Naive thymus-derived CD4-positive, alpha-beta T cell (primary cell): ENCODE data around the gene KLK12. TPM values are rescaled to one million over a fixed set of nuclear protein-coding genes. Genes with fewer than 3 reads are reported as not detected.

Experiments
- ATAC-seq: fragments of 150-1000 bp; cut with Tn5 transposase; 2 replicates; pipeline ENCODE4 v1.10.0; 2021; ENCODE audit warnings: mild to moderate bottlenecking, moderate library complexity
- CTCF ChIA-PET: fragments of 350-600 bp; sonication (Branson Sonifier 250); formaldehyde crosslinking; loops from one replicate; lab custom pipeline; 2021; ENCODE audit warnings: antibody characterized with exemption; lab: Charles Lee
- POLR2A ChIA-PET: fragments of 350-600 bp; sonication (Branson Sonifier 250); formaldehyde crosslinking; loops from one replicate; lab custom pipeline; 2021; ENCODE audit warnings: antibody characterized with exemption, inconsistent platforms; lab: Charles Lee
- DNase-seq, 9 donors: peaks; one replicate each; pipeline versions ENCODE4 v3.0.0 to v3.0.0-alpha.2; 2020 to 2022; ENCODE audit warnings: mixed read lengths in 1 of 9
- H3K27ac ChIP-seq: one replicate; pipeline ENCODE4 v1.7.0; 2013; ENCODE audit warnings: mild to moderate bottlenecking, low read depth, low read length, moderate library complexity
- H3K27me3 ChIP-seq, 2 donors: one replicate each; pipeline ENCODE4 v1.7.0; 2013; ENCODE audit warnings: low read length in 2 of 2, mild to moderate bottlenecking in 2 of 2, moderate library complexity in 2 of 2; ENCODE audit not compliant: control insufficient read depth in 2 of 2, insufficient read depth in 2 of 2
- H3K36me3 ChIP-seq, 3 experiments: 1 replicate in 2 of 3; 2 replicates in 1 of 3; pipeline ENCODE4 v1.7.0; 2013; ENCODE audit warnings: low read length in 3 of 3, mild to moderate bottlenecking in 3 of 3, moderate library complexity in 1 of 3; ENCODE audit not compliant: insufficient read depth in 3 of 3, control insufficient read depth in 2 of 3
- H3K4me1 ChIP-seq, 2 donors: one replicate each; pipeline ENCODE4 v1.7.0; 2013; ENCODE audit warnings: low read length in 2 of 2, mild to moderate bottlenecking in 2 of 2, moderate library complexity in 1 of 2; ENCODE audit not compliant: control insufficient read depth in 2 of 2, insufficient read depth in 2 of 2
- H3K4me3 ChIP-seq: 2 replicates; pipeline ENCODE4 v1.7.0; 2013; ENCODE audit warnings: mild to moderate bottlenecking, low read length
- H3K9me3 ChIP-seq, 3 experiments: 1 replicate in 2 of 3; 2 replicates in 1 of 3; pipeline ENCODE4 v1.7.0; 2013; ENCODE audit warnings: low read length in 3 of 3; ENCODE audit not compliant: control insufficient read depth in 2 of 3
- H3K27ac Mint-ChIP-seq, 9 donors: one replicate each; pipeline ENCODE4 v1.8.0; 2020 to 2022; ENCODE audit warnings: mixed read lengths in 9 of 9, mild to moderate bottlenecking in 8 of 9, moderate library complexity in 5 of 9, inconsistent platforms in 2 of 9
- H3K27me3 Mint-ChIP-seq, 5 donors: one replicate each; pipeline ENCODE4 v1.8.0; 2021 to 2022; ENCODE audit warnings: mixed read lengths in 5 of 5, mild to moderate bottlenecking in 1 of 5
- H3K36me3 Mint-ChIP-seq, 5 donors: one replicate each; pipeline ENCODE4 v1.8.0; 2020 to 2022; ENCODE audit warnings: mixed read lengths in 5 of 5, mild to moderate bottlenecking in 3 of 5, inconsistent platforms in 1 of 5
- H3K4me1 Mint-ChIP-seq, 7 donors: one replicate each; pipeline ENCODE4 v1.8.0; 2020 to 2022; ENCODE audit warnings: mixed read lengths in 7 of 7, mild to moderate bottlenecking in 3 of 7, inconsistent platforms in 1 of 7
- H3K4me3 Mint-ChIP-seq, 10 donors: one replicate each; pipeline ENCODE4 v1.8.0; 2020 to 2022; ENCODE audit warnings: mild to moderate bottlenecking in 10 of 10, mixed read lengths in 10 of 10, moderate library complexity in 6 of 10, inconsistent platforms in 2 of 10
- H3K9me3 Mint-ChIP-seq, 11 donors: one replicate each; pipeline ENCODE4 v1.8.0; 2020 to 2022; ENCODE audit warnings: mixed read lengths in 11 of 11, mild to moderate bottlenecking in 4 of 11, inconsistent platforms in 1 of 11, moderate library complexity in 1 of 11
- intact Hi-C, 2 donors: fragments of 100-400 bp; cut with micrococcal nuclease; formaldehyde crosslinking; loops; one replicate each; pipeline ENCODE4 v1.15.1; 2023
- polyA plus RNA-seq, 2 donors: library from polyadenylated mRNA; unstranded; fragments of 300-500 nt; fragmentation: Illumina TruSeq; gene quantifications; one replicate each; pipeline ENCODE4 v1.2.3, GENCODE V29; 2021
- total RNA-seq, 6 experiments: library from RNA in 5 of 6; stranded (reverse) in 5 of 6; gene quantifications; 1 replicate in 5 of 6; 2 replicates in 1 of 6; pipeline ENCODE4 v1.2.3 and lab custom pipeline; 2021 to 2026

Gene KLK12
- total and polyA plus RNA-seq, 7 experiments from 2014 or later, result not detected

GRCh38 chr19:50983625-50984292 is 51.0 kb downstream of the KLK12 start, which contains the start of gene KLK7:
Gene KLK7, minus strand, starts transcription at chr19:50983917. Its CDS starts 1,518 bp downstream, at chr19:50982399.
- Mint-ChIP-seq H3K4me1 (peaks cover 0 to 3% (median 0%) of the 10 kb centered on the region in 7 donors), H3K9me3 (peaks cover 0 to 7% (median 3%) of the 10 kb centered on the region in 11 donors), H3K4me3 (no peak within 1 kb of the TSS), H3K36me3 (peaks cover 0 to 4% (median 0%) of the 10 kb centered on the region in 5 donors), H3K27ac (no peak within 1 kb of the TSS), H3K27me3 (peaks cover 21 to 69% (median 57%) of the 10 kb centered on the region in 5 donors)
- intact Hi-C loops, result no loop called here
- Histone ChIP-seq H3K36me3 (no peaks in the 10 kb centered on the region), H3K27ac (no peak within 1 kb of the TSS), H3K9me3 (no peaks in the 10 kb centered on the region), H3K4me3 (no peak within 1 kb of the TSS), H3K27me3 (no peaks in the 10 kb centered on the region), H3K4me1 (no peaks in the 10 kb centered on the region)
- no peak for ATAC-seq
- no peak for DNase-seq
- POLR2A ChIA-PET, result no interaction called here
- CTCF ChIA-PET, result no interaction called here

DNA sequence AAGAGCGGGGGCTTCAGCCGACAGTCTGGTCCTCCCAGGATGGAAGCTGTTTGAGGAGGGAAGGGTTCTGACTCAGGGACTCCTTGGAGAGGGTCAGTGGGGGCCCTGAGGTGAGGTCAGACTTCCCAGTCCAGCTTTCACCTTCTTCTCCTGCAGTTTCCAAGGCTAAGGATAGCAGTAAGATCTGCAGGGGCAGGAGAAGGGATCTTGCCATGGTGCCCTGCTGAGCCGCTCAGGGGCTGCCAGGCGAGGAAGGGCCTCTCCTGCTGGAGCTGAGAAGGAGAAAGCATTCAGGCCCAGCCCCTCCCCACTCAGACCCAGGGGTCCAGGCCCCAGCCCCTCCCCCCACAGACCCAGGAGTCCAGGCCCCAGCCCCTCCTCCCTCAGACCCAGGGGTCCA is 52.6 kb downstream of the KLK12 start:
- intact Hi-C loops, result no loop called here
- H3K4me3 Mint-ChIP-seq, result no peak overlapping the region
- Histone ChIP-seq H3K4me3 (no peak overlapping the region), H3K4me1 (no peaks in the 10 kb centered on the region), H3K27ac (no peak overlapping the region), H3K9me3 (no peaks in the 10 kb centered on the region), H3K36me3 (no peaks in the 10 kb centered on the region), H3K27me3 (peaks cover 0 to 4% of the 10 kb centered on the region in 2 donors)
- ChIA-PET CTCF (no interaction called here), POLR2A (no interaction called here)
- H3K36me3 Mint-ChIP-seq, result no peaks in the 10 kb centered on the region
- H3K9me3 Mint-ChIP-seq, result peaks cover 0 to 7% (median 0%) of the 10 kb centered on the region in 11 donors
- ATAC-seq (no peak), DNase-seq (no peak)
- peaks cover 19 to 72% (median 53%) of the 10 kb centered on the region in 5 donors for H3K27me3 Mint-ChIP-seq
- H3K27ac Mint-ChIP-seq, result no peak overlapping the region
- H3K4me1 Mint-ChIP-seq, result peaks cover 0 to 9% (median 0%) of the 10 kb centered on the region in 7 donors

- no peaks in the 10 kb centered on the region for H3K36me3 Mint-ChIP-seq
- CTCF ChIA-PET, result no interaction called here
- H3K4me3 ChIP-seq, result no peak overlapping the region
- H3K4me1 Mint-ChIP-seq, result peaks cover 0 to 9% (median 0%) of the 10 kb centered on the region in 7 donors
- no peak overlapping the region for H3K27ac Mint-ChIP-seq
- no peaks in the 10 kb centered on the region for H3K4me1 ChIP-seq
- H3K9me3 ChIP-seq, result no peaks in the 10 kb centered on the region
- peaks cover 16 to 71% (median 57%) of the 10 kb centered on the region in 5 donors for H3K27me3 Mint-ChIP-seq
- no peaks in the 10 kb centered on the region for H3K36me3 ChIP-seq
- POLR2A ChIA-PET, result no interaction called here
- H3K27ac ChIP-seq, result no peak overlapping the region
- DNase-seq, result no peak
- H3K9me3 Mint-ChIP-seq, result peaks cover 0 to 7% (median 0%) of the 10 kb centered on the region in 11 donors
- no peak overlapping the region for H3K4me3 Mint-ChIP-seq
- peaks cover 0 to 4% of the 10 kb centered on the region in 2 donors for H3K27me3 ChIP-seq
- ATAC-seq, result no peak
- intact Hi-C loops, result no loop called here
Measured at GRCh38 chr19:50981587-50982146, 53.1 kb downstream of the KLK12 start.

DNA sequence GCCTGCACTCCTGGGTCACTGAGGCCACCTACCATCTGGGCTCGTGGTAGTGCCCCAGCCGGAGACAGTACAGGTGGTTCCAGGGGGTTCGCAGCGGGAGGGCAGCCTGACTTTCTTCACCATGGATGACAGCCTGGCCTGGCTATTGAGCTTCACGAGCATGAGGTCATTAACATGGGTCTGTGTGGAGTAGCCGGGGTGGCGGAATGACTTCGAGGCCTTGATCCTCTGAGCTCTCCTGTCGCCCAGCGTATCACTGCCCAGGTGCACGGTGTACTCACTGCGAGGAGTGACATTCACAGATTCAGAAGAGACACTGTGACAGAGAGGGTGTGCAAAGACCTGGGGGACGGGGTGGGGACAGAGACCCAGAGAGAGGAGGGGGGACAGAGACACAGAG is 54.6 kb downstream of the KLK12 start:
- Mint-ChIP-seq H3K27me3 (peaks cover 15 to 72% (median 60%) of the 10 kb centered on the region in 5 donors), H3K4me3 (no peak overlapping the region), H3K27ac (no peak overlapping the region), H3K36me3 (no peaks in the 10 kb centered on the region), H3K4me1 (peaks cover 0 to 9% (median 0%) of the 10 kb centered on the region in 7 donors), H3K9me3 (peaks cover 0 to 6% (median 0%) of the 10 kb centered on the region in 11 donors)
- CTCF ChIA-PET, result no interaction called here
- intact Hi-C loops, result no loop called here
- H3K4me1 ChIP-seq, result no peaks in the 10 kb centered on the region
- H3K9me3 ChIP-seq, result no peaks in the 10 kb centered on the region
- ATAC-seq, result no peak
- no peak for DNase-seq
- no peaks in the 10 kb centered on the region for H3K36me3 ChIP-seq
- no peak overlapping the region for H3K4me3 ChIP-seq
- H3K27ac ChIP-seq, result no peak overlapping the region
- peaks cover 0 to 4% of the 10 kb centered on the region in 2 donors for H3K27me3 ChIP-seq
- POLR2A ChIA-PET, result no interaction called here

- DNase-seq, result no peak
- ATAC-seq, result no peak
- Histone ChIP-seq H3K27ac (no peak overlapping the region), H3K36me3 (no peaks in the 10 kb centered on the region), H3K9me3 (no peaks in the 10 kb centered on the region), H3K4me3 (no peak overlapping the region), H3K4me1 (no peaks in the 10 kb centered on the region), H3K27me3 (peaks cover 0 to 4% of the 10 kb centered on the region in 2 donors)
- ChIA-PET POLR2A (no interaction called here), CTCF (no interaction called here)
- Mint-ChIP-seq H3K27ac (no peak overlapping the region), H3K36me3 (no peaks in the 10 kb centered on the region), H3K4me3 (no peak overlapping the region), H3K27me3 (peaks cover 11 to 72% (median 55%) of the 10 kb centered on the region in 5 donors), H3K9me3 (peaks cover 0 to 6% (median 0%) of the 10 kb centered on the region in 11 donors), H3K4me1 (peaks cover 0 to 9% (median 0%) of the 10 kb centered on the region in 7 donors)
- intact Hi-C loops, result no loop called here
Measured at GRCh38 chr19:50979758-50980157, 55.0 kb downstream of the KLK12 start.

Other genes with a start within 250 kb of the KLK12 start
- not detected for gene ACP4, start 244.6 kb downstream of the KLK12 start, total RNA-seq
- gene ACP4, start 244.6 kb downstream of the KLK12 start, polyA plus RNA-seq, result not detected
- 1 to 10 TPM in 1 of 5 experiments, not detected in 4; 1.3 TPM for gene KLK1, start 211.2 kb downstream of the KLK12 start, total RNA-seq
- gene KLK1, start 211.2 kb downstream of the KLK12 start, polyA plus RNA-seq, result not detected
- gene KLK15, start 201.4 kb downstream of the KLK12 start, total RNA-seq, result not detected
- gene KLK15, start 201.4 kb downstream of the KLK12 start, polyA plus RNA-seq, result not detected
- not detected for gene KLK3, start 180.1 kb downstream of the KLK12 start, total RNA-seq
- gene KLK3, start 180.1 kb downstream of the KLK12 start, polyA plus RNA-seq, result not detected
- gene KLK2, start 161.6 kb downstream of the KLK12 start, total RNA-seq, result not detected
- gene KLK2, start 161.6 kb downstream of the KLK12 start, polyA plus RNA-seq, result not detected
- not detected for gene KLK4, start 123.6 kb downstream of the KLK12 start, total RNA-seq
- not detected for gene KLK4, start 123.6 kb downstream of the KLK12 start, polyA plus RNA-seq
- not detected for gene KLK5, start 82.0 kb downstream of the KLK12 start, total RNA-seq
- not detected for gene KLK5, start 82.0 kb downstream of the KLK12 start, polyA plus RNA-seq
- not detected for gene KLK6, start 65.4 kb downstream of the KLK12 start, total RNA-seq
- gene KLK6, start 65.4 kb downstream of the KLK12 start, polyA plus RNA-seq, result not detected
- not detected for gene KLK7, start 51.1 kb downstream of the KLK12 start, total RNA-seq
- gene KLK7, start 51.1 kb downstream of the KLK12 start, polyA plus RNA-seq, result not detected
- gene KLK8, start 33.4 kb downstream of the KLK12 start, total RNA-seq, result not detected
- not detected for gene KLK8, start 33.4 kb downstream of the KLK12 start, polyA plus RNA-seq
- not detected for gene KLK10, start 15.3 kb downstream of the KLK12 start, total RNA-seq
- not detected for gene KLK10, start 15.3 kb downstream of the KLK12 start, polyA plus RNA-seq
- gene KLK11, start 8.4 kb downstream of the KLK12 start, total RNA-seq, result not detected
- not detected for gene KLK11, start 8.4 kb downstream of the KLK12 start, polyA plus RNA-seq
- not detected for gene KLK13, start 30.1 kb upstream of the KLK12 start, total RNA-seq
- gene KLK13, start 30.1 kb upstream of the KLK12 start, polyA plus RNA-seq, result not detected
- gene KLK14, start 47.9 kb upstream of the KLK12 start, total RNA-seq, result under 1 TPM; 0.34 to 0.92 (median 0.66) TPM
- not detected for gene KLK14, start 47.9 kb upstream of the KLK12 start, polyA plus RNA-seq
- 10 to 100 TPM in 3 of 5 experiments, 1 to 10 TPM in 2; 3.3 to 11.8 (median 10.5) TPM for gene CTU1, start 73.4 kb upstream of the KLK12 start, total RNA-seq
- gene CTU1, start 73.4 kb upstream of the KLK12 start, polyA plus RNA-seq, result 1 to 10 TPM; 3.0 to 6.3 TPM
- 10 to 100 TPM in 1 of 5 experiments, 1 to 10 TPM in 3, under 1 TPM in 1; 0.34 to 26.8 (median 2.2) TPM for gene SIGLEC9, start 89.9 kb upstream of the KLK12 start, total RNA-seq
- under 1 TPM; 0.46 to 0.69 TPM for gene SIGLEC9, start 89.9 kb upstream of the KLK12 start, polyA plus RNA-seq
- 10 to 100 TPM in 1 of 5 experiments, under 1 TPM in 3, not detected in 1; 0.67 to 10.3 (median 0.83) TPM for gene SIGLEC7, start 107.3 kb upstream of the KLK12 start, total RNA-seq
- gene SIGLEC7, start 107.3 kb upstream of the KLK12 start, polyA plus RNA-seq, result under 1 TPM in 1 of 2 donors, not detected in 1; 0.25 TPM
- gene CD33, start 190.1 kb upstream of the KLK12 start, total RNA-seq, result 10 to 100 TPM in 2 of 5 experiments, 1 to 10 TPM in 1, under 1 TPM in 2; 0.51 to 59.2 (median 5.0) TPM
- gene CD33, start 190.1 kb upstream of the KLK12 start, polyA plus RNA-seq, result not detected
- not detected for gene SIGLECL1, start 216.1 kb upstream of the KLK12 start, total RNA-seq
- not detected for gene SIGLECL1, start 216.1 kb upstream of the KLK12 start, polyA plus RNA-seq